ENCODE measurements around the gene GPHA2. TPM values are rescaled to one million over a fixed set of nuclear protein-coding genes. Genes with fewer than 3 reads are reported as not detected.

GPHA2 gene
- total and polyA plus RNA-seq, 10 of the 15 experiments (the other 5 are each of a cell fraction or from before 2014, with no cell fraction given), result not detected

DNA sequence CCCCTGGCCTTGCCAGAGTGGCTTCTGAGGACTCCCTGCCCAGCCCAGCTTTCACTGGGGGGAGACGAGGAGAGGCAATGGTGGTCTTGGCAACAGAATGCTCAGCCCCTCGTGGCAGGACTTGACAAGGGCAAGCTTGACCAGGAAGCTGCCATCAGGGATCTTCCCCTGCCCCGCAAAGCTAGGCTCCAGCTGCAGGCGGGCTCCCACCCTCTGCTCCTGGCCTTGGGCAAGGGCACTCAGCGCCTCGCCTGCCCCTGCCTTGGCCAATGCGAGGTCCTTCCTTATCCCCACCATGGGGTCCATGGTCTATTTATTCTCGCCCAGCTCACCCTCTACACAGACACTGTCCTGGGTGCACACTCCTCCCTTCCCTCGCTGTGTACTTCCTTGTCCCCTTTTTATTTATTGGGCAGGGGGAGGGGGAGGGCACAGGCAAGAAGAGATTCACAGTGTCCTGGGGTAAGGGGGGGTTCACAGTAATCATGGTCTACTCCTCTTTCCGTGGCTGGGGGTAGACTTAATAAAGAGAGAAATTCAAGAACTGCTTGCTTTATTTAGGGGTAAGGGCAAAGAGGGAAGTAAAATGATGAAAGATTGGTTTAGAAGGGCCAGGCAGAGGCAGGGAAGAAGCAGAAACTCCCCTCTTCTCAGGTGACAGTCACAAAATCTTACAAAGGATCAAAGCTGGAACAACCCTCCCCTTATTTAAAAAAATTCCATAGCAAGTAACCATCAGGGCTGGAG, 1.6 kb downstream of the GPHA2 start:
- H3K9ac ChIP-seq (ENCODE audit: control insufficient read depth, insufficient read depth, low read length), result no peak overlapping the region
- RAD21 ChIA-PET (ENCODE audit: unreplicated experiment), result interaction anchor here (0.6 to 0.8 kb wide), 2 partner anchors 10 to 32 kb away, joined by 3 read pairs; partner anchors contain the start of gene PPP2R5B
- H3K27ac ChIP-seq (ENCODE audit: control insufficient read depth, insufficient read depth), result no peak overlapping the region
- no peaks in the 10 kb centered on the region; a peak in 1 of 4 replicates for H3K36me3 ChIP-seq (ENCODE audit: control insufficient read depth in 2 of 2, insufficient read depth in 2 of 2, low read length in 1 of 2)
- H3K79me2 ChIP-seq (ENCODE audit: control insufficient read depth, insufficient read depth, low read length), result no peaks in the 10 kb centered on the region
- DNase-seq (ENCODE audit: low read depth, low spot score) (no peak), FAIRE-seq (no peak), ATAC-seq (no peak)
- no peak overlapping the region for H3K4me3 ChIP-seq
- H3K4me1 ChIP-seq (ENCODE audit: control insufficient read depth, insufficient read depth, low read length), result no peaks in the 10 kb centered on the region
- in situ Hi-C loops (cut with MboI) (no loop called here), intact Hi-C loops (cut with micrococcal nuclease; ENCODE audit: unreplicated experiment) (no loop called here)
- POLR2A ChIA-PET, result no interaction called here
- no peak overlapping the region for H2AFZ ChIP-seq (ENCODE audit: control insufficient read depth, low read depth, low read length)
- BruUV-seq (replicated peaks), result no TSS peak
- H4K20me1 ChIP-seq (ENCODE audit: control insufficient read depth, insufficient read depth), result no peaks in the 10 kb centered on the region
- CTCF ChIA-PET, result interaction anchor here (0.5 to 1.6 kb wide), 3 partner anchors 10 to 596 kb away, joined by 3 read pairs; no protein-coding TSS in a partner anchor
- WGBS (ENCODE audit: insufficient coverage, insufficient replicate concordance, low lambda C conversion rate, missing lambda C conversion rate), result 59% methylated on average over 10 of the region's 10 CpGs
- no peak overlapping the region for H3K4me2 ChIP-seq (ENCODE audit: control insufficient read depth, insufficient read depth)
- SMC1A ChIA-PET (ENCODE audit: uncharacterized antibody, unreplicated experiment), result interaction anchor here (1.0 kb wide), 1 partner anchor 10 kb away, joined by 3 read pairs; the partner anchor contains the start of gene PPP2R5B
- no peak for TF ChIP-seq CBX5 (IDR thresholded peaks at IDR 0.05; ENCODE audit: low read depth)
- TF ChIP-seq CEBPB (IDR thresholded peaks at IDR 0.05; ENCODE audit: borderline replicate concordance in 1 of 2, low read depth in 2 of 2, low read length in 2 of 2), result no peak
- no peak for TF ChIP-seq TAF1 (IDR thresholded peaks at IDR 0.05; ENCODE audit: borderline replicate concordance, low read depth, low read length)
- no peak for TF ChIP-seq SUZ12 (IDR thresholded peaks at IDR 0.05; ENCODE audit: unreplicated experiment)
- no peak for TF ChIP-seq POU2F2 (IDR thresholded peaks at IDR 0.05; ENCODE audit: borderline replicate concordance, low read depth, low read length)
- H3K27me3 ChIP-seq (replicated peaks in 1 of 2; ENCODE audit: control insufficient read depth in 2 of 2, insufficient read depth in 2 of 2, low read length in 1 of 2), result no peaks in the 10 kb centered on the region; a peak in 1 of 4 replicates
- H3K9me3 ChIP-seq (replicated peaks; ENCODE audit: control insufficient read depth, insufficient read depth, low read length), result no peaks in the 10 kb centered on the region

Measured in GM12878 (cell line).